ENCODE data around the gene PSAT1. TPM values are rescaled to one million over a fixed set of nuclear protein-coding genes. Genes with fewer than 3 reads are reported as not detected.

Gene PSAT1
- total and polyA plus RNA-seq, 2 experiments from 2014 or later: 368 to 510 TPM

DNA sequence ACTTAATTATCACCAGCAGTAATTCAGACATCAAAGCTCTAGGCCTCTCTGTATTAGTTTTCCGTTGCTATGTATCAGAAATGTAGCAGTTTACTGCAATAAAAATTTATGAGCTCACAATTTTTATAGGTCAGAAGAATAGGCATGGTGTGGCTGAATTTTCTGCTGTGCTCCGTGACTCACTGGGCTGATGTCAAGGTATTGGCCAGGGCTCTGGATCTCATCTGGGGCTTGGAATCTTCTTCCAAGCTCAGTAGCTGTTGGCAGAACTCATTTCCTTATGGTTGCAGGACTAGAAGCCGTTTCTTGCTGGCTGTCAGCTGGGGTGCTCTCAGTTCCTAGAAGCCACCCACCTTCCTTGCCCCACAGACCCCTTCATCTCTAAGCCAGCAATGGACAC lies 66.3 kb downstream of the PSAT1 start:
- Histone ChIP-seq H3K9me3 (ENCODE audit: low read depth) (no peaks in the 10 kb centered on the region), H3F3A (ENCODE audit: insufficient read depth) (peaks cover 12% of the 10 kb centered on the region; the same call in 1 of the 2 replicates), H3K27ac (peak overlapping the region; percentile 16; the same call in 1 of the 2 replicates), H4K20me1 (ENCODE audit: insufficient read depth) (no peaks in the 10 kb centered on the region), H3K27me3 (replicated peaks; ENCODE audit: insufficient read depth) (peaks cover 5% of the 10 kb centered on the region; the same call in 1 of the 2 replicates), H3K9ac (peak overlapping the region; percentile 40; the same call in 1 of the 2 replicates), H3K4me3 (peak overlapping the region; percentile 40), H3K4me2 (ENCODE audit: unreplicated experiment) (peak overlapping the region; percentile 21), H3K9me2 (ENCODE audit: insufficient read depth) (no peaks in the 10 kb centered on the region), H3K4me1 (ENCODE audit: insufficient read depth) (peaks cover 7% of the 10 kb centered on the region; the same call in 1 of the 2 replicates), H3K79me2 (ENCODE audit: insufficient read depth) (no peaks in the 10 kb centered on the region), H2AFZ (peak overlapping the region; percentile 43), H3K36me3 (ENCODE audit: low read depth) (no peaks in the 10 kb centered on the region)
- TF ChIP-seq EZH2 (IDR thresholded peaks at IDR 0.05; ENCODE audit: insufficient read depth, poor library complexity, severe bottlenecking) (no peak), EZH2phosphoT487 (IDR thresholded peaks at IDR 0.05; ENCODE audit: insufficient read depth, low read depth) (no peak)
- peak; percentile 84 for DNase-seq
- 0 to 2% methylated on average over 3 of the region's 3 CpGs for WGBS, 2 experiments (ENCODE audit: low coverage in 1 of 2, low lambda C conversion rate in 2 of 2, missing lambda C conversion rate in 2 of 2)
- in situ Hi-C loops (cut with MboI): no loop called here

DNA sequence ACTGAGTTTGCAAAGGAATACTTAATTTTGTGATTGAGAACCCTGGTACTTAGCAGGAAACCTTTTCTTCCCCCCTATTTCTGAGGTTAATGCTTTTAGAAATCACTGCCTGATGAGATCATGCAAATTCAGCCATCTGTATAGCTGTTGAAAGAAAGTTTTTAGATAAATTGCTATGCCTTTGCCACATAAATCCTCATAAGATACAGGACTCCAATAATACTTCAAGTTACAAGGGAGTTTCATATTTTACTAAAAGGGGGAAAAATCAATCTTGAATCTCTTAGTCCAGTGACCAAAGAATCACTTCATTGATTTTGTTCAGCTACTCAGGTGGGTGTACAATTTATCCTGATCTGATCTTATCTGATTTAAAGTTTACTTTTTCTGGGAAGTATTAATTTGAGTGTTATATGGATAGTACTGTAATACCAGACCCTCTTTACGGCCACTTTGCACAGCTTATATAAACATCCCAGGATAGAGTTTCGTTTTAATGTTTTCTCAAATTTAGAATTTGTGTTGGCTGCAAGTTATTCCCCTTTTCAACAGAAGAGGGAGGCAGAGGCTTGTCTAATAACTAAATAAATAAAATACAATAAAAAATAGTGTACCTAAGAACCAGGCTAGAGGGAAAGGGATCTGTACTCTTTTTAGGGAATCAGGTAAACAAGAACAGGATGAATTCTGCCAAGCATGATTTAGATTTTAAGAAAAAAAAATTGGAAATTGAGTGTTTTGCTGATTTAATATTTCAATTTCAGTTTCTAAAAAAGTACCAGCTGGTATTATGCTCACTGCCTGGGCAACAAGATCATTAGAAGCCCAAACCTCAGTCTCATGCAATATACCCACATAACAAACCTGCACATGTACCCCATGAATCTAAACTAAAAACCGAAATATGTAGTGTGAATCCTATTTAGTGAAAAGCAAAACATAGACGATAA lies 69.1 kb downstream of the PSAT1 start:
- in situ Hi-C loops (cut with MboI): no loop called here
- Histone ChIP-seq H3K4me3 (no peak overlapping the region), H3K4me2 (ENCODE audit: unreplicated experiment) (peak overlapping the region; percentile 5), H3K36me3 (ENCODE audit: low read depth) (no peaks in the 10 kb centered on the region), H3K4me1 (ENCODE audit: insufficient read depth) (peaks cover 7% of the 10 kb centered on the region; the same call in 1 of the 2 replicates), H3F3A (ENCODE audit: insufficient read depth) (peaks cover 12% of the 10 kb centered on the region; the same call in 1 of the 2 replicates), H3K9ac (no peak overlapping the region), H3K9me2 (ENCODE audit: insufficient read depth) (no peaks in the 10 kb centered on the region), H3K79me2 (ENCODE audit: insufficient read depth) (no peaks in the 10 kb centered on the region), H3K27me3 (replicated peaks; ENCODE audit: insufficient read depth) (peaks cover 5% of the 10 kb centered on the region; the same call in 1 of the 2 replicates), H4K20me1 (ENCODE audit: insufficient read depth) (no peaks in the 10 kb centered on the region), H2AFZ (no peak overlapping the region), H3K27ac (no peak overlapping the region), H3K9me3 (ENCODE audit: low read depth) (no peaks in the 10 kb centered on the region)
- TF ChIP-seq EZH2 (IDR thresholded peaks at IDR 0.05; ENCODE audit: insufficient read depth, poor library complexity, severe bottlenecking): no peak
- no peak for TF ChIP-seq EZH2phosphoT487 (IDR thresholded peaks at IDR 0.05; ENCODE audit: insufficient read depth, low read depth)
- DNase-seq: peak; percentile 56
- WGBS, 2 experiments (ENCODE audit: low coverage in 1 of 2, low lambda C conversion rate in 2 of 2, missing lambda C conversion rate in 2 of 2): 31 to 34% methylated on average over 4 of the region's 4 CpGs

DNA sequence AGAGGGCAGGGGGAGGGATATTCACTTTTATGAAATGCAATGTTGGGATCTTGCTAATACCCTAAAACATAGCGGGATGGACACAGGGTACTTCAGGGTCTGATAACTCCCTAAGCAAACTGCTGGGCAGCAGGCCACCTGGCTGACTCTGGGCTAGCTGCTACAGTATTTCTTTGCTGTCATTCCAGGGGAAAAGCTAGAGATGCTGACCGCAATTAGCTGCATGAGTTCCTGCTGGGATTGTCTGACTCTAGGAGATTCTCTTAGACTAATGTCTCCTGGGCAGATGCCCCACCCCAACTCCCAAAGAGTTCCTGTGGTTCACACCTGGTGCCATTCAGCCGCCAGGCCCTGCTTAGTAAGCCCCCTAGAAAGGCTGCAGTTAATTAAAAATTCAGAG lies 69.9 kb downstream of the PSAT1 start:
- in situ Hi-C loops (cut with MboI): no loop called here
- TF ChIP-seq EZH2phosphoT487 (IDR thresholded peaks at IDR 0.05; ENCODE audit: insufficient read depth, low read depth): no peak
- no peak for TF ChIP-seq EZH2 (IDR thresholded peaks at IDR 0.05; ENCODE audit: insufficient read depth, poor library complexity, severe bottlenecking)
- no peak overlapping the region for H3K27ac ChIP-seq
- H3K4me2 ChIP-seq (ENCODE audit: unreplicated experiment): no peak overlapping the region
- H3K79me2 ChIP-seq (ENCODE audit: insufficient read depth): no peaks in the 10 kb centered on the region
- no peaks in the 10 kb centered on the region for H3K36me3 ChIP-seq (ENCODE audit: low read depth)
- H3K4me3 ChIP-seq: no peak overlapping the region
- no peaks in the 10 kb centered on the region for H3K9me3 ChIP-seq (ENCODE audit: low read depth)
- WGBS, 2 experiments (ENCODE audit: low coverage in 1 of 2, low lambda C conversion rate in 2 of 2, missing lambda C conversion rate in 2 of 2): 83 to 92% methylated on average over 3 of the region's 3 CpGs
- DNase-seq: no peak
- peaks cover 6% of the 10 kb centered on the region; the same call in 1 of the 2 replicates for H3K27me3 ChIP-seq (replicated peaks; ENCODE audit: insufficient read depth)
- H4K20me1 ChIP-seq (ENCODE audit: insufficient read depth): no peaks in the 10 kb centered on the region
- peaks cover 12% of the 10 kb centered on the region; the same call in 1 of the 2 replicates for H3F3A ChIP-seq (ENCODE audit: insufficient read depth)
- H3K9ac ChIP-seq: no peak overlapping the region
- H3K9me2 ChIP-seq (ENCODE audit: insufficient read depth): no peaks in the 10 kb centered on the region
- H3K4me1 ChIP-seq (ENCODE audit: insufficient read depth): peaks cover 7% of the 10 kb centered on the region; the same call in 1 of the 2 replicates
- H2AFZ ChIP-seq: no peak overlapping the region

DNA sequence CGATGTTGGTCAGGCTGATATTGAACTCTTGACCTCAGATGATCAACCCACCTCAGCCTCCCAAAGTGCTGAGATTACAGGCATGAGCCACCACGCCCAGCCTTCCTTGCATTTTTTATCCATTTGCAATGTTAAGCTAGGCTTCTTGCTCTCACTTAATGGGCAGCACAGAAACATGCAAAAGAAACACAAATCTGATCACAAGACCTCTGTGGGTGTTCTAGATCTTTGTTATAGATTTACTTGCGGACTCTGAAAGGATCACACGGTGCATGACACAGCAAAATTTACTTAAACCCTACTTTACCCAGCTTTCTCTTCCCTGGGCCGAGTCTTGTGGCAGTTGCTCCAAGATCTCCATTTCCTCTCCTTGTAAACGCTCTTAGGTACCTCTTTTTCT lies 71.3 kb downstream of the PSAT1 start:
- Histone ChIP-seq H3K36me3 (ENCODE audit: low read depth) (no peaks in the 10 kb centered on the region), H3K4me1 (ENCODE audit: insufficient read depth) (peaks cover 3% of the 10 kb centered on the region; the same call in 1 of the 2 replicates), H3K27ac (no peak overlapping the region), H3K27me3 (replicated peaks; ENCODE audit: insufficient read depth) (peaks cover 17% of the 10 kb centered on the region), H2AFZ (no peak overlapping the region), H4K20me1 (ENCODE audit: insufficient read depth) (no peaks in the 10 kb centered on the region), H3K9me3 (ENCODE audit: low read depth) (no peaks in the 10 kb centered on the region), H3K9me2 (ENCODE audit: insufficient read depth) (no peaks in the 10 kb centered on the region), H3K9ac (no peak overlapping the region), H3K4me3 (no peak overlapping the region), H3K79me2 (ENCODE audit: insufficient read depth) (no peaks in the 10 kb centered on the region), H3F3A (ENCODE audit: insufficient read depth) (peaks cover 6% of the 10 kb centered on the region; the same call in 1 of the 2 replicates), H3K4me2 (ENCODE audit: unreplicated experiment) (no peak overlapping the region)
- TF ChIP-seq EZH2 (IDR thresholded peaks at IDR 0.05; ENCODE audit: insufficient read depth, poor library complexity, severe bottlenecking) (no peak), EZH2phosphoT487 (IDR thresholded peaks at IDR 0.05; ENCODE audit: insufficient read depth, low read depth) (no peak)
- no peak for DNase-seq
- in situ Hi-C loops (cut with MboI): no loop called here
- WGBS, 2 experiments (ENCODE audit: low coverage in 1 of 2, low lambda C conversion rate in 2 of 2, missing lambda C conversion rate in 2 of 2): 68% methylated on average over 6 of the region's 6 CpGs

Data from GM23248 (cell line).